SU-DHL-6 (cell line): ENCODE results near the gene TMEM213.

ENCODE experiments used
- H2AFZ ChIP-seq: fragments of 200-600 bp; sonication (generic); 2 replicates; pipeline ENCODE4 v1.6.1; 2014; ENCODE audit warnings: low read depth, mild to moderate bottlenecking, moderate library complexity, mixed read lengths, antibody characterized with exemption, low read length; ENCODE audit not compliant: severe bottlenecking
- H3F3A ChIP-seq: fragments of 200-600 bp; shearing (Covaris generic); 2 replicates; pipeline ENCODE4 v1.6.0; 2016; ENCODE audit warnings: antibody characterized with exemption, mild to moderate bottlenecking; ENCODE audit not compliant: insufficient read depth
- H3K27ac ChIP-seq: fragments of 200-600 bp; sonication (generic); 2 replicates; pipeline ENCODE4 v1.5.1; 2016; ENCODE audit warnings: low read depth, mild to moderate bottlenecking, low read length, moderate library complexity, mixed read lengths
- H3K27me3 ChIP-seq: fragments of 200-600 bp; sonication (generic), shearing (Covaris generic); 2 replicates; pipeline ENCODE4 v1.6.0; 2014; ENCODE audit warnings: mild to moderate bottlenecking, low read length
- H3K36me3 ChIP-seq: fragments of 200-600 bp; sonication (generic); 2 replicates; pipeline ENCODE4 v1.6.1; 2014; ENCODE audit warnings: mild to moderate bottlenecking, low read length, mixed read lengths
- H3K4me2 ChIP-seq: fragments of 300-600, 200-600 bp; shearing (Covaris generic), sonication (generic); 2 replicates; pipeline ENCODE4 v1.6.0; 2014; ENCODE audit warnings: low read length, low read depth, mild to moderate bottlenecking; ENCODE audit not compliant: poor library complexity, severe bottlenecking
- H3K4me3 ChIP-seq: fragments of 200-600 bp; sonication (generic); 2 replicates; pipeline ENCODE4 v1.5.1; 2014; ENCODE audit warnings: antibody characterized with exemption, low read length, mild to moderate bottlenecking, mixed read lengths; ENCODE audit not compliant: insufficient read depth, poor library complexity, severe bottlenecking
- H3K79me2 ChIP-seq: fragments of 200-600 bp; sonication (generic); 2 replicates; pipeline ENCODE4 v1.6.1; 2014; ENCODE audit warnings: mild to moderate bottlenecking, low read length, moderate library complexity; ENCODE audit not compliant: insufficient read depth
- H3K9ac ChIP-seq: fragments of 200-600 bp; sonication (generic); 2 replicates; pipeline ENCODE4 v1.7.0; 2014; ENCODE audit warnings: mild to moderate bottlenecking, low read length
- H3K9me2 ChIP-seq: fragments of 200-600 bp; sonication (generic); replicated peaks from 2 replicates; pipeline ENCODE4 v1.6.1; 2014; ENCODE audit warnings: low read length; ENCODE audit not compliant: insufficient read depth
- H3K9me3 ChIP-seq: fragments of 200-600 bp; sonication (generic); 2 replicates; pipeline ENCODE4 v1.6.1; 2014; ENCODE audit warnings: low read length, mixed read lengths; ENCODE audit not compliant: insufficient read depth
- H4K20me1 ChIP-seq: fragments of 200-600 bp; sonication (generic); 2 replicates; pipeline ENCODE4 v1.6.1; 2014; ENCODE audit warnings: low read depth, mild to moderate bottlenecking, antibody characterized with exemption, low read length, moderate library complexity, mixed read lengths
- CTCF ChIP-seq: fragments of 200-600 bp; sonication (generic); IDR thresholded peaks from one replicate; pipeline ENCODE4 v1.5.1; 2017; ENCODE audit warnings: antibody characterized with exemption, mild to moderate bottlenecking, low read length, moderate library complexity; ENCODE audit not compliant: insufficient read depth, poor library complexity, severe bottlenecking
- EZH2phosphoT487 ChIP-seq: fragments of 200-600 bp; sonication (generic), shearing (Covaris generic); conservative IDR thresholded peaks from 2 replicates; pipeline ENCODE4 v1.6.1; 2018; ENCODE audit warnings: mild to moderate bottlenecking, antibody characterized with exemption, low read length, moderate library complexity, mixed read lengths

TMEM213 gene

GRCh38 chr7:138876326-138876725 lies 78.5 kb downstream of the TMEM213 start:
- no peaks in the 10 kb centered on the region for H3K27me3 ChIP-seq
- no peak overlapping the region for H3K4me3 ChIP-seq
- H3K4me2 ChIP-seq = no peak overlapping the region
- H3K27ac ChIP-seq = no peak overlapping the region
- no peaks in the 10 kb centered on the region for H3K79me2 ChIP-seq
- no peaks in the 10 kb centered on the region for H3F3A ChIP-seq
- H3K36me3 ChIP-seq = no peaks in the 10 kb centered on the region
- no peak overlapping the region for H3K9ac ChIP-seq
- H2AFZ ChIP-seq = no peak overlapping the region
- H3K9me2 ChIP-seq = no peaks in the 10 kb centered on the region
- no peaks in the 10 kb centered on the region for H4K20me1 ChIP-seq
- TF ChIP-seq EZH2phosphoT487 (no peak), CTCF (no peak)
- no peaks in the 10 kb centered on the region for H3K9me3 ChIP-seq

GRCh38 chr7:138878051-138878450 lies 80.3 kb downstream of the TMEM213 start:
- no peak overlapping the region for H3K4me3 ChIP-seq
- H3K9ac ChIP-seq = no peak overlapping the region
- H3K27ac ChIP-seq = no peak overlapping the region

GRCh38 chr7:138878856-138879255 lies 81.1 kb downstream of the TMEM213 start:
- Histone ChIP-seq H3K9me3 (no peaks in the 10 kb centered on the region), H4K20me1 (no peaks in the 10 kb centered on the region), H3K9me2 (no peaks in the 10 kb centered on the region), H3K9ac (no peak overlapping the region), H3K27ac (no peak overlapping the region), H3K36me3 (no peaks in the 10 kb centered on the region), H3K27me3 (no peaks in the 10 kb centered on the region), H3K4me3 (no peak overlapping the region), H3K4me2 (no peak overlapping the region), H2AFZ (no peak overlapping the region), H3F3A (no peaks in the 10 kb centered on the region), H3K79me2 (no peaks in the 10 kb centered on the region)
- no peak for TF ChIP-seq EZH2phosphoT487
- no peak for TF ChIP-seq CTCF

More at GRCh38 chr7:138878051-138878450, 80.3 kb downstream of the TMEM213 start:
- no peaks in the 10 kb centered on the region for H4K20me1 ChIP-seq
- H2AFZ ChIP-seq = no peak overlapping the region
- TF ChIP-seq CTCF (no peak), EZH2phosphoT487 (no peak)
- no peak overlapping the region for H3K4me2 ChIP-seq
- no peaks in the 10 kb centered on the region for H3K9me2 ChIP-seq
- H3K36me3 ChIP-seq = no peaks in the 10 kb centered on the region
- H3K79me2 ChIP-seq = no peaks in the 10 kb centered on the region
- no peaks in the 10 kb centered on the region for H3K9me3 ChIP-seq
- no peaks in the 10 kb centered on the region for H3F3A ChIP-seq
- H3K27me3 ChIP-seq = no peaks in the 10 kb centered on the region

GRCh38 chr7:138879356-138879755 lies 81.6 kb downstream of the TMEM213 start:
- Histone ChIP-seq H3K27me3 (no peaks in the 10 kb centered on the region), H3K36me3 (no peaks in the 10 kb centered on the region)

More at GRCh38 chr7:138879356-138879755, 81.6 kb downstream of the TMEM213 start:
- TF ChIP-seq EZH2phosphoT487 = no peak
- no peak for TF ChIP-seq CTCF
- no peaks in the 10 kb centered on the region for H3F3A ChIP-seq
- H3K27ac ChIP-seq = no peak overlapping the region
- no peaks in the 10 kb centered on the region for H3K79me2 ChIP-seq
- H3K9ac ChIP-seq = no peak overlapping the region
- H2AFZ ChIP-seq = no peak overlapping the region
- H3K4me3 ChIP-seq = no peak overlapping the region
- H3K9me3 ChIP-seq = no peaks in the 10 kb centered on the region
- no peak overlapping the region for H3K4me2 ChIP-seq
- H3K9me2 ChIP-seq = no peaks in the 10 kb centered on the region
- H4K20me1 ChIP-seq = no peaks in the 10 kb centered on the region
